ENCODE results near the gene ZNF714. TPM values are rescaled to one million over a fixed set of nuclear protein-coding genes. Genes with fewer than 3 reads are reported as not detected.
"Not testable (repeated sequence)": the region's sequence is repeated elsewhere in the genome, so short reads cannot be mapped to it uniquely, and the experiment has no call there.

Gene ZNF714
- total RNA-seq, 2 donors from 2014 or later = 7.3 to 12.8 TPM

DNA sequence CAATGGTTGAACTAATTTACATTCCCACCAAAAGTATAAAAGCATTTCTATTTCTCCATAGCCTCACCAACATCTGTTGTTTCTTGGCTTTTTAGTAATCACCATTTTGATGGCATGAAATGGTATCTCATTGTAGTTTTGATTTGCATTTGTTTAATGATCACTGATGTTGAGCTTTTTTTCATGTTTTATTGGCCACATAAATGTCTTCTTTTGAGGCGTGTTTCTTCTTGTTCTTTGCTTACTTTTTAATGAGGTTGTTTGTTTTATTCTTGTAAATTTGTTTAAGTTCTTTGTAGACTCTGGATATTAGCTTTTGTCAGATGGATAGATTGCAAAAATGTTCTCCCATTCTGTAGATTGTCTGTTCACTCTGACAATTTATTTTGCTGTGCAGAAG, 28.2 kb downstream of the ZNF714 start:
- ATAC-seq (no peak), DNase-seq (no peak)
- Mint-ChIP-seq H3K27ac (no peak overlapping the region), H3K27me3 (no peaks in the 10 kb centered on the region), H3K36me3 (ENCODE audit: low read depth) (peaks cover 2% of the 10 kb centered on the region), H3K4me3 (no peak overlapping the region), H3K4me1 (no peaks in the 10 kb centered on the region)
- no peaks in the 10 kb centered on the region for H3K9me3 ChIP-seq (ENCODE audit: control insufficient read depth, low read length, poor library complexity, severe bottlenecking)

- Mint-ChIP-seq H3K4me3 (no peak overlapping the region), H3K27me3 (no peaks in the 10 kb centered on the region), H3K36me3 (ENCODE audit: low read depth) (peaks cover 2% of the 10 kb centered on the region), H3K4me1 (no peaks in the 10 kb centered on the region), H3K27ac (no peak overlapping the region)
- ATAC-seq (no peak), DNase-seq (no peak)
- H3K9me3 ChIP-seq (ENCODE audit: control insufficient read depth, low read length, poor library complexity, severe bottlenecking) = no peaks in the 10 kb centered on the region
Observed at GRCh38 chr19:21115430-21115829, 33.4 kb downstream of the ZNF714 start.

DNA sequence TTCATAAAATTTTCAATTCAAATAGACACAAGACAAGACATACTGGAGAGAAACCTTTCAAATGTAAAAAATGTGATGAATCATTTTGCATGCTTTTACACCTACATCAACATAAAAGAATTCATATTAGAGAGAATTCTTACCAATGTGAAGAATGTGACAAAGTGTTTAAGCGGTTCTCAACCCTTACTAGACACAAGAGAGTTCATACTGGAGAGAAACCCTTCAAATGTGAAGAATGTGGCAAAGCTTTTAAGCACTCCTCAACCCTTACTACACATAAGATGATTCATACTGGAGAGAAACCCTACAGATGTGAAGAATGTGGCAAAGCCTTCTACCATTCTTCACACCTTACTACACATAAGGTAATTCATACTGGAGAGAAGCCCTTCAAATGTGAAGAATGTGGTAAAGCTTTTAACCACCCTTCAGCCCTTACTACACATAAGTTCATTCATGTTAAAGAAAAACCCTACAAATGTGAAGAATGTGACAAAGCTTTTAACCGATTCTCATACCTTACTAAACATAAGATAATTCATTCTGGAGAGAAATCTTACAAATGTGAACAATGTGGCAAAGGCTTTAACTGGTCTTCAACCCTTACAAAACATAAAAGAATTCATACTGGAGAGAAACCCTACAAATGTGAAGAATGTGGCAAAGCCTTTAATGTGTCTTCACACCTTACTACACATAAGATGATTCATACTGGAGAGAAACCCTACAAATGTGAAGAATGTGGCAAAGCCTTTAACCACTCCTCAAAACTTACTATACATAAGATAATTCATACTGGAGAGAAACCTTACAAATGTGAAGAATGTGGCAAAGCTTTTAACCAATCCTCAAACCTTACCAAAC, 35.3 kb downstream of the ZNF714 start:
- H3K9me3 ChIP-seq (ENCODE audit: control insufficient read depth, low read length, poor library complexity, severe bottlenecking) = no peaks in the 10 kb centered on the region
- ATAC-seq = no peak
- Mint-ChIP-seq H3K36me3 (ENCODE audit: low read depth) (peaks cover 2% of the 10 kb centered on the region), H3K27me3 (no peaks in the 10 kb centered on the region), H3K4me3 (no peak overlapping the region), H3K4me1 (no peaks in the 10 kb centered on the region), H3K27ac (no peak overlapping the region)
- no peak for DNase-seq

- no peaks in the 10 kb centered on the region for H3K36me3 Mint-ChIP-seq (ENCODE audit: low read depth)
- no peaks in the 10 kb centered on the region for H3K4me1 Mint-ChIP-seq
- H3K4me3 Mint-ChIP-seq = no peak overlapping the region
- no peak overlapping the region for H3K27ac Mint-ChIP-seq
- DNase-seq (no peak), ATAC-seq (no peak)
- no peaks in the 10 kb centered on the region for H3K9me3 ChIP-seq (ENCODE audit: control insufficient read depth, low read length, poor library complexity, severe bottlenecking)
- no peaks in the 10 kb centered on the region for H3K27me3 Mint-ChIP-seq
Observed at GRCh38 chr19:21126078-21126477, 44.1 kb downstream of the ZNF714 start.

DNA sequence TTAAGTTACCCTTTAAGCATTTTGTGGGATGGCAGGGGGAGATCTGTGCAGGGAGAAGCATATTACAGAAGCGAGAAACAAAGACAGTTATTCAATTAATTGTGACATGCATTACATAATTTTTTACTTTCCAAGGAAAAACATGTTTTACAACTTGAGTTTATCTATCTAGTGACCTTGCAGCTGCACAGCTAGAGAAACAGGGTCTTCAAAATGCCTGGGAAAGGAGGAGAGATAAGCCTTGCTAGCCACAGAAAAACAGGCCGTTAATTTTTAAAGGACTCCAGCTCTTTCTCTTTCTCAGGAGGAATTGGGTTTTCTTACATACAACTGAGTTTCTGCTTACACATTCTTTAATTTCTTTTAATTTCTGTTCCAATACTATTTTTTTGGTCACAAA, 45.0 kb downstream of the ZNF714 start:
- no peak for DNase-seq
- no peaks in the 10 kb centered on the region for H3K27me3 Mint-ChIP-seq
- ATAC-seq = no peak

DNA sequence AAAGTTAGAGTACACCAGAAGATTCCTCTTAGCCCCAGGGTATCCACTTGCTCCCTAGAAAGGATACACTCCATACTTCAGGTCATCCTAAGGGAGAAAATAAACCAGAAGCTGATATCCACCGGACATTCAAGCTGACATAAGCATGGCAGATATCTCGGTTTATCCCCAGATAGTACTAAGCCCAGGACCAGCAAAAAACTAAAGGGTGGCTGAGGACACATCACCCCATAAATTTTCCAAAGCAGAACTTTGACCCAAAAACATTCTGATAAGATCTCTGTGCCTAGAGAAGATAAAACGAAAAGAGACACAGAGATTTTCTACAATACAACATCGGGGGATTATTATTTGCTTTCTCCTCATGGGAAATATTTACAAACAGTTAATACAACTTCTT, 45.9 kb downstream of the ZNF714 start:
- Mint-ChIP-seq H3K4me1 (no peaks in the 10 kb centered on the region), H3K4me3 (no peak overlapping the region), H3K27ac (no peak overlapping the region), H3K27me3 (no peaks in the 10 kb centered on the region), H3K36me3 (ENCODE audit: low read depth) (no peaks in the 10 kb centered on the region)
- DNase-seq = no peak
- H3K9me3 ChIP-seq (ENCODE audit: control insufficient read depth, low read length, poor library complexity, severe bottlenecking) = no peaks in the 10 kb centered on the region
- ATAC-seq = no peak

More for the DNA sequence above, 45.0 kb downstream of the ZNF714 start:
- no peaks in the 10 kb centered on the region for H3K9me3 ChIP-seq (ENCODE audit: control insufficient read depth, low read length, poor library complexity, severe bottlenecking)
- H3K27ac Mint-ChIP-seq = no peak overlapping the region
- H3K4me1 Mint-ChIP-seq = no peaks in the 10 kb centered on the region
- H3K4me3 Mint-ChIP-seq = no peak overlapping the region
- H3K36me3 Mint-ChIP-seq (ENCODE audit: low read depth) = no peaks in the 10 kb centered on the region

DNA sequence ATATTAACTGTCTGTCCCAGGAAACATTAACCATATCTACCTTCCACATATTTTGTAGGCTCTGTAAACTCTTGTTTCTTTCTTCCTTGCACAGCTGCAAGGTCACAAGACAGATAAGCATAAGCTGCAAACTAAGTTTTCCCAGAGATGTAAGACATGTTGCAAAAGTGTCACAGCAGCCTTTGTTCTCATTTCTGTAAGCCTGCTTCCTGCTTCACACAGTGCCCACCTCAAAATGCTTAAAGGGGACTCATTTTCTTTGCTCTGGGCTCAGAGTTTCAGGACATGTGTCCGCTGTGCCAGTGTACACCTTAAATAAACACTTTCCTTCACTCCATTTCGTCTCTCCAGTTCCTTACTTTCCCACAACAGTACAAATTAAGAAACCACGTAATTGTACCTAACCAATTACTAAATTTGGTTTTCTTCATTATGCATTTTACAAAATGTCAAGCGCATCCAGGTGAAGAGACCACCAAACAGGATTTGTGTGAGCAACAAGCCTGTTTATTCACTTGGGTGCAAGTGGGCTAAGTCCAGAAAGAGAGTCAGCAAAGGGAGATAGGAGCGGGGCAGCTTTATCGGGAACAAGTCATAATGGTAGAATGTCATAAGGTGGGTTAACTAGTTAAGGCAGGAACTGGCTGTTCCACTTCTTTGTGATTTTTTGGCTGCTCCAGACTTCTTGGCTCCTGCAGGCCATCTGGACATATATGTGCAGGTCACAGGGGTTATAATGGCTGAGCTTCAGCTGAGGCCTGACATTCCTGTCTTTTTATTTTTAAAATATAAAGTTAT, 47.1 kb downstream of the ZNF714 start:
- Mint-ChIP-seq H3K4me1 (no peaks in the 10 kb centered on the region), H3K27me3 (no peaks in the 10 kb centered on the region), H3K27ac (no peak overlapping the region), H3K36me3 (ENCODE audit: low read depth) (no peaks in the 10 kb centered on the region), H3K4me3 (no peak overlapping the region)
- ATAC-seq = no peak
- DNase-seq = no peak
- H3K9me3 ChIP-seq (ENCODE audit: control insufficient read depth, low read length, poor library complexity, severe bottlenecking) = no peaks in the 10 kb centered on the region

DNA sequence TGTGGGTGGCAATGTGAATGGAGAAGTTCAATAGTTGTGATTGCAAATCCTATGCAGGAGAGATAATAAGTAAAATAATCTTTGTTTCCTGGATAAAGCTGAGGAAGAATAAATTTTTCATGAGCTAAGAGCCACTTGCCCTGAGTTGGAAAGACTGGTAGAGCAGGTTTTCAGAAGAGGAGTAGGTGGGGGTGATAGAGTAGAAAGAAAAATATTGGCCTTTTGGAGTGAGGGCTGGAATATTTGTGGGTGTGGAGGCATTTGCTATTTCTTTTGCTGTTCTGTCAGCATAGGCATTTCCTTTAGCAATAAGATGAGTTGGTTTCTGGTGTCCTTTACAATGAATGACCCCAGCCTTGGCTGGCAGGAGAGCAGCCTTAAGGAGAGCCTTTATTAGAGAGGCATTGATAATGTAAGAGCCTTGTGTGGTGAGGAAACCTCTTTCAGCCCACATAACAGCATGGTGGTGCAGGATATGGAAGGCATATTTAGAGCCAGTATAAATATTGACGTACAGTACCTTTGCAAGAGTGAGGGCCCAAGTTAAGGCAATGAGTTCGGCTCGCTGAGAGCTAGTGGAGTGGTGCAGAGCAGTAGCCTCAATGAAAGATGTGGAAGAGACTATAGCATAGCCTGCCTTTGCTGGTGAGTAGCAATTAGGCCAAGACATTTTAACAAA, 48.2 kb downstream of the ZNF714 start:
- peaks cover 3% of the 10 kb centered on the region for H3K36me3 Mint-ChIP-seq (ENCODE audit: low read depth)
- no peaks in the 10 kb centered on the region for H3K4me1 Mint-ChIP-seq
- no peak overlapping the region for H3K27ac Mint-ChIP-seq

DNA sequence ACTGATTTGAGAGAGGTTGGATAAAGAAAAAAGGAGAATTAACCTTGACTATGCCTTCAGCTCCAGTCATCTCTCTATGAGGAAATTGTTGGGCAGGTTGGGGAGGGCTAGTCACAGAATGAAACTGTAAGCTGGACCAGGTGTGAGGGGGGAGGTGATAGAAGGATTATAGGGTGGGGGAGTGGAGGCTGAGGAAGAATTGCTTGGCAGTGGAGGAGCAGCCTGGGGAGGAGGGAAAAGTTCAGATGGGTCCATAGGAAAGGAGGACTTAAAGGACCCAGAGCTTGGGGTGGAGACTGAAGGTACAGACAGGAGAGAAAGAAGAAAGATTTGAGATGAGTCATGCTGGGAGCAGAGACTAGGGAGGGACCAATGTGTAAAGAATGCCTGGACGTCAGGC, 51.6 kb downstream of the ZNF714 start:
- no peak overlapping the region for H3K4me3 Mint-ChIP-seq
- H3K9me3 ChIP-seq (ENCODE audit: control insufficient read depth, low read length, poor library complexity, severe bottlenecking) = no peaks in the 10 kb centered on the region
- no peaks in the 10 kb centered on the region for H3K4me1 Mint-ChIP-seq
- H3K27ac Mint-ChIP-seq = no peak overlapping the region
- H3K27me3 Mint-ChIP-seq = no peaks in the 10 kb centered on the region
- peaks cover 3% of the 10 kb centered on the region for H3K36me3 Mint-ChIP-seq (ENCODE audit: low read depth)
- DNase-seq = no peak
- no peak for ATAC-seq

More for the DNA sequence above, 48.2 kb downstream of the ZNF714 start:
- ATAC-seq = no peak
- H3K9me3 ChIP-seq (ENCODE audit: control insufficient read depth, low read length, poor library complexity, severe bottlenecking) = no peaks in the 10 kb centered on the region
- Mint-ChIP-seq H3K27me3 (no peaks in the 10 kb centered on the region), H3K4me3 (no peak overlapping the region)
- DNase-seq = no peak

GRCh38 chr19:21134934-21135366, 52.9 kb downstream of the ZNF714 start:
- H3K9me3 ChIP-seq (ENCODE audit: control insufficient read depth, low read length, poor library complexity, severe bottlenecking) = no peaks in the 10 kb centered on the region
- Mint-ChIP-seq H3K27me3 (no peaks in the 10 kb centered on the region), H3K4me3 (no peak overlapping the region), H3K4me1 (no peaks in the 10 kb centered on the region), H3K36me3 (ENCODE audit: low read depth) (peaks cover 3% of the 10 kb centered on the region), H3K27ac (no peak overlapping the region)
- DNase-seq (no peak), ATAC-seq (no peak)

DNA sequence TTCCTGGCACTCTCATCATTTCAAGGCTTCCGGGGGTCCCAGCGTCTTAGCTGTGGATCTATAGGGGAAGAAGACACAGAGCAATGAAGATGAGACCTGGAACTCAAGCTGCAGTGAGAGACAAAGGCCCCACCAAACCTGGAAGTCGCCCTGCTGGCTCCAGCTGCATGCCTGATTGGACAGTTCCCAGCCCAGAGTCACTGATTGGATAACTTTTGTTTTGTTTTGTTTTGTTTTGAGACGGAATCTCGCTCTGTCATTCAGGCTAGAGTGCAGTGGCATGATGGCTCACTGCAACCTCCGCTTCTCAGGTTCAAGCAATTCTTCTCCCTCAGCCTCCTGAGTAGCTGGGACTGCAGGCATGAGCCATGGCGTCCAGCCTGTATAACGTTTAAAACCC, 53.4 kb downstream of the ZNF714 start:
- no peak for DNase-seq
- ATAC-seq = no peak
- Mint-ChIP-seq H3K36me3 (ENCODE audit: low read depth) (peaks cover 3% of the 10 kb centered on the region), H3K27ac (no peak overlapping the region), H3K27me3 (no peaks in the 10 kb centered on the region), H3K4me1 (no peaks in the 10 kb centered on the region), H3K4me3 (no peak overlapping the region)
- H3K9me3 ChIP-seq (ENCODE audit: control insufficient read depth, low read length, poor library complexity, severe bottlenecking) = no peaks in the 10 kb centered on the region

GRCh38 chr19:21138130-21138529, 56.1 kb downstream of the ZNF714 start:
- ATAC-seq = no peak
- Mint-ChIP-seq H3K36me3 (ENCODE audit: low read depth) (peaks cover 3% of the 10 kb centered on the region), H3K27ac (no peak overlapping the region), H3K4me3 (no peak overlapping the region), H3K4me1 (peaks cover 11% of the 10 kb centered on the region), H3K27me3 (no peaks in the 10 kb centered on the region)
- no peaks in the 10 kb centered on the region for H3K9me3 ChIP-seq (ENCODE audit: control insufficient read depth, low read length, poor library complexity, severe bottlenecking)
- DNase-seq = no peak

- not testable (repeated sequence) for H3K9me3 ChIP-seq (ENCODE audit: control insufficient read depth, low read length, poor library complexity, severe bottlenecking); H3K4me3 Mint-ChIP-seq; ATAC-seq; H3K27ac Mint-ChIP-seq; DNase-seq; H3K27me3 Mint-ChIP-seq; H3K36me3 Mint-ChIP-seq (ENCODE audit: low read depth)
- peaks cover 16% of the 10 kb centered on the region for H3K4me1 Mint-ChIP-seq
Observed at GRCh38 chr19:21141006-21141405, 59.0 kb downstream of the ZNF714 start.

Measured in T-helper 17 cell (primary cell).